Thyroid gland (tissue), 4 donors: ENCODE results near the gene PCNX1.

ENCODE experiments used
- POLR2A ChIP-seq, 2 donors: fragments of 450-650 bp; IDR thresholded peaks; one replicate each; pipeline ENCODE4 v1.6.1; 2017; ENCODE audit warnings: antibody characterized with exemption in 2 of 2, mild to moderate bottlenecking in 2 of 2, moderate library complexity in 1 of 2
- TF ChIP-seq, protein P1 (sequence below), 6 experiments: fragments of 200-600 bp in 3 of 6; fragments of 450-650 bp in 3 of 6; sonication (generic) in 3 of 6; IDR thresholded peaks; one replicate each; pipeline ENCODE4 v1.5.1; 2016 to 2019; ENCODE audit warnings: antibody characterized with exemption in 6 of 6, mild to moderate bottlenecking in 2 of 6, inconsistent platforms in 1 of 6, moderate library complexity in 1 of 6

- no peak for TF ChIP-seq POLR2A (IDR thresholded peaks at IDR 0.05)
- TF ChIP-seq, protein P1, sequence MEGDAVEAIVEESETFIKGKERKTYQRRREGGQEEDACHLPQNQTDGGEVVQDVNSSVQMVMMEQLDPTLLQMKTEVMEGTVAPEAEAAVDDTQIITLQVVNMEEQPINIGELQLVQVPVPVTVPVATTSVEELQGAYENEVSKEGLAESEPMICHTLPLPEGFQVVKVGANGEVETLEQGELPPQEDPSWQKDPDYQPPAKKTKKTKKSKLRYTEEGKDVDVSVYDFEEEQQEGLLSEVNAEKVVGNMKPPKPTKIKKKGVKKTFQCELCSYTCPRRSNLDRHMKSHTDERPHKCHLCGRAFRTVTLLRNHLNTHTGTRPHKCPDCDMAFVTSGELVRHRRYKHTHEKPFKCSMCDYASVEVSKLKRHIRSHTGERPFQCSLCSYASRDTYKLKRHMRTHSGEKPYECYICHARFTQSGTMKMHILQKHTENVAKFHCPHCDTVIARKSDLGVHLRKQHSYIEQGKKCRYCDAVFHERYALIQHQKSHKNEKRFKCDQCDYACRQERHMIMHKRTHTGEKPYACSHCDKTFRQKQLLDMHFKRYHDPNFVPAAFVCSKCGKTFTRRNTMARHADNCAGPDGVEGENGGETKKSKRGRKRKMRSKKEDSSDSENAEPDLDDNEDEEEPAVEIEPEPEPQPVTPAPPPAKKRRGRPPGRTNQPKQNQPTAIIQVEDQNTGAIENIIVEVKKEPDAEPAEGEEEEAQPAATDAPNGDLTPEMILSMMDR (IDR thresholded peaks at IDR 0.05) = no peak
Measured at GRCh38 chr14:70906793-70907175, 475 bp upstream of the PCNX1 start.
